HG02840 (cell line): ENCODE results near the gene KLHL2.
"Not testable (repeated sequence)": the region's sequence is repeated elsewhere in the genome, so short reads cannot be mapped to it uniquely, and the experiment has no call there.

Experiments
- ATAC-seq: cut with Tn5 transposase; IDR thresholded peaks from one replicate; pipeline ENCODE4 v1.9.1; 2021; ENCODE audit warnings: mild to moderate bottlenecking, moderate library complexity, moderate number of reproducible peaks; ENCODE audit not compliant: unreplicated experiment, low FRiP score

KLHL2 gene

GRCh38 chr4:165199286-165199685 lies 8.1 kb upstream of the KLHL2 start:
- no peak for ATAC-seq

DNA sequence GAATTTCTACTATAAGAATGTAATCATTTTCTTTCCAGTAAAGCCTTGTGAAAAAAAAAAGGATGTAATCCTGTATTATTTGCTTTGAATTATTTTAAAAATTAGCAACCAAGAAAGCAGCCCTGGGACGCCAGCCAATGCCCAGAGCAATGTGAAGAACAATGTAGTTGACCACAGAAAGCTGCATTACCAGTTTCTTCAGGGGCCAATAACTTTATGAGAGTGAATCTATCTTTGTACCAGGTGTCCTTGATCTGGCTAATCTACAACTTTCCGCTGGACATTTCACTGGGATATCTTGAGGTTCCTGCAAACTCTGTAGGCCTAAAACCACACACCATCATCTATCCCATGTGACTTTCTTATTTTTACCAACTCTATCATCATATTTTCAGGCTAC lies 7.6 kb upstream of the KLHL2 start:
- ATAC-seq: no peak

GRCh38 chr4:165201806-165202205 lies 5.6 kb upstream of the KLHL2 start:
- no peak for ATAC-seq

DNA sequence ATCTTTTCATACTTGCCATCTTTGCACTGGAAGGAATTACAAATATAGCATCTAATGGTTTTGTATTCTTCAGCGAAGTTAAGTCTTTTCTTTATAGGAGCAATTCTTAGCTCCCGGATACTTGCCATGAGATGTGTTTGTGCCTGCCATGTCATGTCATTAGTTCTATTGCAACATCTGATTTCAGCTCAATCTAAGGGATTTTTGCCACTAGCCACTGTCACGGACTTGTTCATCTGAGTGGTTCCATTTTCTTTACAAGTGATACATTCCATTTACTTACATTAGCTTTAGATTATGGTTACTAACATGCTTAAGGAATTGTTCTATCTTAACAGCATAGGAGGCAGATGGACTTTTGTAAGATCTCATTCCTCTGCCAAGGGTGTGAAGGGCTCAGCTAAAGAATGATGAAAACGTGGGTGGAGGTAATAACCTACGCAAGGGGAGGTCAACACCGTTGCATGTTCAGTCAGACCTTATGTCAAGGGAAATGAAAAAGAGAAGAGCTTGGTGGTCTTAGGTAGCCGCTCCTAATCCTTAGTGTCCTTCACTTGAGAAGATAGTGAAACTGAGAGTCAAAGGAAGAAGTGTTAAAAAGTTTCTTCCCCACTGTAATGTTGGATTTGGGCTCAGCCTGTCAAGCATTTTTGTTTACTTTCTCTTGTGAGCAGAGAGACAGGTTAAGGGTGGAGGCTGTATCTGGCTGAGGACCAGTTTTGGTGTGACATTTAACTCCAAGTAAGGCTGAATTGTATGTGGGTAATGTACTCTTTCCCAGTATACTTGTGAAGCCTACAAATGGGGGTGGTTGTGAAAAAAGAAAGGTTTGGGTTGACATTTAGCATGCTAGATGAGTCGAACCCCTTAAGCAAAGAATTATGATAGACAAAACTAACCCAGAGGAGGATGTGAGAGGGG lies 3.6 kb upstream of the KLHL2 start:
- ATAC-seq: no peak

- ATAC-seq: no peak
Measured at GRCh38 chr4:165204462-165204830, 2.9 kb upstream of the KLHL2 start.

DNA sequence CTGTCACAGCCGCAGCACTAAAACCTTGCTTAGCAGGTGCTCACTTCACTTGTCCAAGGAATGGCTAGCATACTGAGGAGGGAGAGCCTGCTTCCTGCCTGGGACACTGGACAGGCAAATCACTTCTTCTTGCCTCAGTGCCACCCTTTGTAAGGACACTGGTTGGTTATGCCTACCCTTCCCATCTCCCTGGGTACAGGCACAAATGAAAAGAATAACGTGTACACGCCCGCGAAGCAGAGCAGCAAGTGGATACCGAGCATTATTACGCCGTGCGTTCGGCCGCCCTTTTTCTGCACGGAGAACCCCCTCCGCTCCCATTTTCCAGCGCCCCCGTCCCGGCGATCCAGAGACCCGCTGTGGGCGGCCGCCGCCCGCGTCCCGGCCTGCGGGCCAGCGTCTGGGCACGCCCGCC lies 338 bp upstream of the KLHL2 start:
- peak; percentile 30 for ATAC-seq

GRCh38 chr4:165208221-165208652 lies 876 bp downstream of the KLHL2 start:
- ATAC-seq: peak; percentile 11

- ATAC-seq: no peak
Measured at GRCh38 chr4:165208741-165209388, 1.5 kb downstream of the KLHL2 start.

DNA sequence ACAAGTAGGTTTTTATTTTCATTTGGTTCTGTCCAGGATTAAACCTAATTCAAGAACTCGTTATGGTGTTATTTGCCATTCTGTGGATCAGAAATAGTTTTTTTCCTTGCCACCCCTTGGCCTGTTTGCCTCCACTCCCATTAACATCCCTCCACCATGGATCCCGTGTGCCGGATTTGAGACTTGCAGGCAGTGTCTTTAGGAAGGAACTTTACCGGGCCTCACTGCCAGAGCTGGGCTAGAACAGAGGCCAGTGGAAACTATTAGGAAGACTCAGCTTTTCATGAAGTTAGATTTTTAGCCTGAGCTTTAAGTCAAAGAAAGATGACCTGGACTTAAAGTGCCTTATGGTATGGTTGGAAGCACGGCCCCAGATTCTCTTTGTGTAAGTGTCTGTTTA lies 2.4 kb downstream of the KLHL2 start:
- no peak for ATAC-seq

DNA sequence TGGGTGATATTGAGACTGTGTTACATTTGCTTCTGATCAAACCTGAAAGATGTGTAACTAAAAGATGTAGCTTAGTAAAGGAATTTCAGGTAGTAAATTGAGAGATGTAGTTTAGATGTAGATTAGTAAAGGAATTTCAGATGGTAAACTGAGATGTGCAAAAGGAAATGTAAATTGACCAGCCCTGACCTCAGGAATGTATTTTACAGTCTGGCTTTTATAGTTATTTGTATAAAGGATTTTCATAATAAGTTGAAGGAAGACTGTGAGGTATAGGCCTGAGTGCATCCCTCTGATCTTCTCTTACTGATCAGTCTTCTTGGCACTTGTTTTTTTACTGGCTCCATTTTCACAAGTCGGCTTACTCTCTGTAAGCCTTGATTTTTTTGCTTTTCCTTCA lies 3.2 kb downstream of the KLHL2 start:
- ATAC-seq: no peak

GRCh38 chr4:165212647-165213046 lies 5.3 kb downstream of the KLHL2 start:
- not testable (repeated sequence) for ATAC-seq

DNA sequence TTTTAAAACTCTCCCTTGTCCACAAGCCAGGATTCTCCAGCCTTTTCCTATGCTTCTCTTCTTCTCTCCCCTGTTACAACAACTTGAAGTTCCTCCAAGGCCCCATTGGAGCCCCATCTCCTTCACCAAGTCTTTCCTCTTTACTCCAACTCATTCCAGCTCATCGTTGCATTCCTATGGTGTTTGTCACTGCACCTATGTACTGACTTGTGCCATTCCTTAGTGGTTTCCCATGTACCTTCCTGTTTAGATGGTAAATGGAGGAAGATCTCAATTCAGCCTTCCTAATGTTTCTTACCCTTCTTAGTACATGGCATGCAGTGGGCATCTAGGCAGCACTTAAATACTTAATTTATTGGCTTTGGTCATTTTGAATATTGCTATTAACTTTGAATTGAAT lies 6.0 kb downstream of the KLHL2 start:
- ATAC-seq: not testable (repeated sequence)

- ATAC-seq: not testable (repeated sequence)
Measured at GRCh38 chr4:165213991-165214709, 6.8 kb downstream of the KLHL2 start.

DNA sequence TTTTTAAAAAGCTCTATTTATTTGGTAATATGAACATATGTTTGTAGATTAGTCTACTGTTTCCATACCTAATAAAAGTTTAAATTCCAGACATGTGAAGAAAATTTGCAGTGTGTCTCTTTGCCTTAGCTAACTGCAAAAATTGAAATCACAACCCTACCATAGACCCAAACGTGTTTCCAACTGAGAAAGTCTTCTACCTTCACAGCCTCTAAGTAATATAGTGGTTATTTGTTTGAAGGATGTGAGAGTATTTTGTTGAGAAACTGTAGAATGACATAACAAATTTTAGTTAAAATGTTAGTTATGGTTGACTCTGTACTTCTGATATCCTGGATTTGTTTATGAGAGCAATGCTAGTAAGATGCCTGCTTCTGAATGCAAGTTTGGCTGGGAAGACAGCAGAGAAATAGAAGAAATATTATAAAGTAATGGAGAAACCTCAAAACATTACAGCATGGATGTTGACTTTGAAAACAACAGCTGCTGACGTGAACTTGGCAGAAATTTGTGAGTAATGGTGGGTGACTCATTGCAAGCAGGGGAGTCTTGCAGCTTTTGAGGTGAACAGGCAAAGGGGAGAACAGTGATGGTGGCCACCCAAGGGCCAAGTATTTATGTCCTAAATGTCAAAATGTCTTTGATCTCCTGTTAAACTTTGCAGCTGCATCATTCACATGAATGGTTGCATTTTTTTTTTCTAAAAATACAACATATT lies 7.8 kb downstream of the KLHL2 start:
- ATAC-seq: peak; percentile 52

DNA sequence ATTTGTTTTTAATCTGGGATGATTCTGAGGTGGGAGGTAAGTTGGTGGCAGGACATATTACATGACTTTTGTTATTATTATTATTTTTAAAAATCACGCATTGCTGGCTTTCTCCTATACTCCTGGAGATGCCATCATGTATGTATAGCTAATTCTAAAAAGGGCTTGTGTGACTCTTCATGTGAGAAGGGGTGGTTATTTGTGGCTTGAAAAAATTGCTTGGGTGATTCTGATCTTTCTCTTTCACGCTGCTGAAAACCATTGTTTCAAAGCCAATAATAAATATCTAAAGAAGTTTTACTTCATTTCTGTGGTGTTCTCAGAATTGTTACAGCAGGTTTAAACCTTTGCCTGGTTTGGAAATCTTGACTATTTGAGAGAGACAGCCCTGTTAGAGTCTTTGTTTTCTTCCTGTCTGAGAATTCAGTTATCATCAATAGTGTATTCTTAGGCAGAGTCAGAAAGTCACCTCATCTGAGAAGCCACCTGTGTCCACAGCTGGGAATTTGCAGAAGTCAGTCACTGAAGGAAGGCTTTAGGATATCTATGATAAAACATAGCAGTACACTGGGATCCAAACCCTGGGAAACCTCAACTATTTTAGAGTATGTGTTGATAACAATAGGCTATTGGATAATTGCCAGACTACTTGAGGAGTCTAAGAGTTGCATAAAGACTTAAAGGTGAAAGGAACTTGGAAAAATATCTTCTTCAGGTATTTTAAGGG lies 8.6 kb downstream of the KLHL2 start:
- peak; percentile 61 for ATAC-seq

DNA sequence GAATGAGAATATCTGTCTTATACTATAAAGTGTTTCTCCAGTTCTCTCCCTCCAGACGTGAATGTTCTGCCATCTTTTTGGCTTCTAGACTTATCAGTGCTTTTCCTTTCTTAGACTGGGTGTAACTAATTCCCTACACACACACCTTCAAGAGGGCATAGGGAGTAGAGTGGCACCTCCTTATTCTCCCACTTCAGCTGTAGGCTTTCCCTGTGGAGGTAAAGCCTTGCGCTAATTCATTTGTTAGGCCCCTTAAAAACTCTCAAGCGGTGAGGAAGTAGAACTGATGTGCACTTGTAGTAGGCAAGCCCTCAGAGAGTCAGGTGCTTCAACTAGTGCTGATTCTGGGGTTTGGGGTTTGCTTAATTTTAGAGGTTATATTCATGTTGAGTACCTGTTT lies 10.0 kb downstream of the KLHL2 start:
- ATAC-seq: no peak

GRCh38 chr4:165221306-165221705 lies 13.9 kb downstream of the KLHL2 start:
- ATAC-seq: not testable (repeated sequence)

- ATAC-seq: not testable (repeated sequence)
Measured at GRCh38 chr4:165221993-165222650, 14.8 kb downstream of the KLHL2 start.

DNA sequence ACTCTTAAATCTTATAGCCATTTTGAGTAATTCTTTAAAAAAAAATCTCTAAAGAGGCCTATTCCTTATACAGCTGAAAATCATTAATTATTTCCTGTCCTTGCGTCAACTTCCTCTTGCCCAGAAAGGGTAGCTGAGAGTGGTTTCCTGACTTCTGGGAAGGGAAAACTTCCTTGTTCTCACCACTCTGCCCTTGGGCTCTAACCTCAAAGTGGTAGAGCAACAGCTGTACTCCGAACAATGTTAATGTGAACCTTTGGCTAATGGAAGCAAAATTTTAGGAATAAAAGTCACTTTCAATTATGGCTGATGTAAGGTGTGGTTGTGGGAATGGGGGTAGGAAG lies 15.3 kb downstream of the KLHL2 start:
- ATAC-seq: no peak
